Fibroblast of the conjunctiva (primary cell): ENCODE measurements around the gene SLC1A7.
A peak's percentile ranks its signal among the peaks of the same experiment; 100 is the strongest.

Source experiments
- DNase-seq: peaks from one replicate; pipeline ENCODE4 v3.0.0-alpha.2; 2010; ENCODE audit warnings: low read depth

SLC1A7 gene

GRCh38 chr1:53115403-53116306 is 26.8 kb downstream of the SLC1A7 start:
- DNase-seq, result peak; percentile 20

- no peak for DNase-seq
Measured at GRCh38 chr1:53114581-53115400, 27.6 kb downstream of the SLC1A7 start.

DNA sequence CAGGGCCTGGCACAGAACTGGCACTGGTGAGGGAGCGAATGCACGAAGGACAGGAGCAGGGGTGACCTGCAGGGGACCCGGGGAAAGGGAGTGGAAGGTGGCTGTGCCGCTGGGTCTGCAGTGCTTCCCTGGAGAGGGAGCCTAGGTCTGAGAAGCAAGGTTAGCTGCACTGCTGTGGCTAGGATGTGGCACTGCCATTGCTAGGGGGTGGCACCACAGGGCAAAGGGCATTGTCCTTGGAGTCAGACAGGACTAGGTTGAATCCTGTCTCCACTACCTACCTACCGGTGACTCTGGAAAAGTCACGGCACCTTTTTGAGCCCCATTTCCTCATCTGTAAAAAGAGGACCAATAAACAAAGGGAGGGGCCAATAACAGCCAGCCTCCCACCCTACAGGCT is 28.3 kb downstream of the SLC1A7 start:
- DNase-seq, result no peak

GRCh38 chr1:53112861-53113260 is 29.6 kb downstream of the SLC1A7 start:
- DNase-seq, result no peak

- DNase-seq, result no peak
Measured at GRCh38 chr1:53112271-53112774, 30.1 kb downstream of the SLC1A7 start.

DNA sequence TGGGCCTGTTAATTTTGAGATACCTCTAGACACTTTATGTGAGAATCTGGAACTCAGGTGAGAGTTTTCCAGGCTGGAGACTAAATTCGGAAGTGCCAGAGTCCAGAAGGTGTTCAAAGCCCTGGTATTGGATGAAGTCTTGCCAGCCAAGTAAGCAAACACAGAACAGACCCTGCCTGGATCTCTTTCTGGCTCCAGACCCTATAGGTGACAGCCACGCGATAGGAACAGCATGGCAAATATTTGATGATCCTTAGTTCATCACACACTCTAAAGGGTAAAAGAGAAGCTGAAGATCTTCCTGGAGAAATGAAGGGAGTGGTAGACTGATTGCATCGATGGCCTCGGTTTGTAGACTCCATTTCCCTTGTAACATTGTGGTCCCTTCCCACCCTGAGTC is 30.7 kb downstream of the SLC1A7 start:
- no peak for DNase-seq

- DNase-seq, result no peak
Measured at GRCh38 chr1:53111073-53111556, 31.3 kb downstream of the SLC1A7 start.

- no peak for DNase-seq
Measured at GRCh38 chr1:53110370-53111072, 31.9 kb downstream of the SLC1A7 start.

DNA sequence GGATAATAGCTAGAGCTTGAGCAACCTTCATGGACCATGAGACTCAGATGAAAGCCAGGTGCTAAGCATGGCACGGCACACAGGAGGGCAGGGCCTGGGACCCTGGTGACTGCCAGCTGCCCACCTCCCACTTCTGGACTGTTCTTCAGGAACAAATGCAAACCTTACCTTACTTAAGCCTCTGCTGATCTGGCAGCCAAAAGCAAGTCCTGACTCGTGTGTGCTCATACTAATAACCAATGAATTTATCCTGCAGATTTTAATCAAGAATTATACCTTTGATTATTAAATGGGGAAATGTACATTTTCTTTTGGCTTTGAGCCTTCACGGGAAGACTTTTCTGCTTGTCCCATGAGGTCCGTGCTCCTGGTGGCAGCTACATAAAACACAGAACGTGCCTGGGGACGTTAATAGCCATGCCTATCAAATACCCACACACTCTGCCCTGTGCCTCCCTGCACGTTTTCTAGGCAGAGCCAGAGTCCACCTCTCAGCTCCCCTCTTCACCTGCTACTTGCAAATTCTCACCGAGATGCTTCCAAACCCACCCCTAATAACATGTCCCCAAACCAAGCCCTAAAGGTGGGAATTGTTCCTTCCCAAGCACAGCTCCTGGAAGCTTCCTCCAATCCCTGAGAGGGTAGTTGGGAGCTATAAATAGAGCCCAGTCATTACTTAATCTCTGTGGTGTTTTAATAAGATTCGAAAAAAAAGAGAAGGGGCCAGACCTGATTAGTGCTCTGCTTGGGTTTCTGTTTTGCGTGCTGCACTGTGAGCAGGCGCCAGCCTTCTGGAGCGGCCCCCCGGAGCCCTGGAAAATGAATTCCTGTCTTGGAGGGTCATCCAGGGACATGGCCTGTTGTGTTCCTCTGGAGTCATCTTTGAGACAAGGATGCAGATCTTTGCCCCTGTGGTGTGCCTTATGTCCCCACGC is 33.5 kb downstream of the SLC1A7 start:
- DNase-seq, result no peak

DNA sequence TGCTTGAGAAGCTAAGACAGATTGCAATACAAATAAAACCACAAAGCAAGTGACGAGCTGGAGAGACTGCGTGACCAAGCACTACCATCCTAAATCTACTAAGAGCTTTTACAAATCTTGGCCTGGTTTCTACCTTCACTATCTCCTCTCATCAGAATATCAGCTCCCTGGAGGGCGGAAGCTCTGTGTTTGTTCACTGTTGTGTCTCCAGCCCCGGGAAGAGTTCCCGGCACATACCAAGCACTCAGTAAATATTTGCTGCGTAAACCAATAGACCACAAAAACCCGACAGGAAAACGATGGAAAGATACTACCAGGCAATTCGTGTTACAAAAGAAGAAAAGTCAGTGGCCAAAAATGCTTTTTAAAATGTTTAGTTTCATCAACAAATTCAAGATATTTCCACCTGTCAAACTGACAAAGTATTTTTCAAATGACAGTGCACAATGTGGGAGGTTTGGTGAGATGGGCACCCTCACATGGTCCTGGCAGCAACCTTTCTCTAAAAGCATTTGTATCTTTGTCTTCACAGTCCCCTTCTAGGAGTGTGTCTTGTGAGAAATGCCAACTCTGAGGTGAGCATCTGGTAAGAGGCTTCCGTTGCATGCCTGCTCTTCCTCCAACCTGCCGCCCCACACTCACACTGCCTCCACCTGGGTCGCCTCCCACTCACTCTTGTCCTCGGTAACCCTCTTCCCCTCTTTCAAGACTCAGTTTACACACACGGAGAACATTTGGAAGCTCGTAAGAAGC is 34.7 kb downstream of the SLC1A7 start:
- no peak for DNase-seq

GRCh38 chr1:53107090-53107489 is 35.3 kb downstream of the SLC1A7 start:
- no peak for DNase-seq

GRCh38 chr1:53104289-53104913 is 38.0 kb downstream of the SLC1A7 start:
- DNase-seq, result no peak

DNA sequence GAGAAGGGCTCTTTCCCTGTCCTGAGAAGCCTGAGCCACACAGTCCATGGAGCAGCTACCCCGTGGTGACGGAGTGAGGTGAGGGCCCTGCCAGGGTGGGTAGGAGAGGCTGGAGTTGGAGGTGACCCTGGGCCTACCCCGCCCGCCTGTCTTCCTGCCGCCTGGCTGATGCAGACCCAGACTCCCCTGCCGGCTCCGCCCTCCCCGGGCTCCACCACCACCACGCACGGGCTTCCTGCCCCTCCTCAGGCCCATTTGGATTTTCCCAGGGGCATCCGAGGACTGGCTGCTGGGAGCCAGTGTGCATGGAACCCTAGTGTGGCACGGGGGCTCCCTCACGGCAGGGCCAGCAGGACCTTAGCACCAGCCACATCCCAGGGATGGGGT is 47.9 kb downstream of the SLC1A7 start:
- DNase-seq, result no peak

GRCh38 chr1:53093778-53094532 is 48.5 kb downstream of the SLC1A7 start:
- DNase-seq, result no peak

GRCh38 chr1:53093451-53093754 is 49.0 kb downstream of the SLC1A7 start:
- no peak for DNase-seq

- DNase-seq, result no peak
Measured at GRCh38 chr1:53092659-53093450, 49.6 kb downstream of the SLC1A7 start.

DNA sequence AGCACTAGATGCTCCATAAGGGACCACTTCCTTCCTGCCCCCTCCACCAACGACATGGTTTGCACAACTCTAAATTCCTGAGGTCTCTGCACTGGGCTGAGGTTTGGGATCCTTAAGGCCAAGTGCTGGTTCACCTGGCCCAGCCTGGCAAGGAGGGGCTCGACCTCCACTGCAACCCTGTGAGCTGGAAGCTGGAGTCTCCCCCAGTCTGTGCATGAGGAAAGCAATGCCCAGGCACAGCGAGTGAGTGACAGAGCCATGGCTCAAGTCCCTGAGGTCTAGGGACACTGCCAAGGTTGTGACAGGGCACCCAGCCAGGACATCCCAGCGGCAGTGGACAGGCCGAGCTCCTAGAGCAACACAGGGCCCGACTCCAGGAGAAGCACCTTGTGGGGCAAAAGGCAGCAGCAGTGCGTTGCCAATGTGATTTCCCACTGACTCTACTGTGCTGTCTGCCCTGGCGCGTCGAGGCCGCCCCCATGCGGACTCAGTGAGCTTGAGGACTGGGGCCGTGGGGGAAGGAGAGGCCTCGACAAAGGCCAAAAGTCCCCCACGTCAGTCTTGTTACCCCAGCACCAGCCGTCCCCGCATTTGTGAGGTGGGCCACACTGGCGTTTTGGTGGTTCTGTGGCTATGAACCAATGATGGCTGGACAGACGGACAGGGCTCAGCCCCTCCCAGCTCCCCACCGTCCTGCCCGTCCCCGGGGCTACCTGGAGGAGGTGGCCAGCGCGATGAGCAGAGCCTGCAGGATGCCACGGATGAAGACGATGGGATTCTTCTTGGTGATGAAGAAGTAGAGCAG is 50.4 kb downstream of the SLC1A7 start:
- DNase-seq, result no peak
